ENCODE results near the gene GLMN. TPM values are rescaled to one million over a fixed set of nuclear protein-coding genes. Genes with fewer than 3 reads are reported as not detected.
A peak's percentile ranks its signal among the peaks of the same experiment; 100 is the strongest.

The GLMN gene
- total and polyA plus RNA-seq, 2 of the 13 experiments (the other 11 are each of a cell fraction or from before 2014, with no cell fraction given), result 5.9 to 18.4 TPM

DNA sequence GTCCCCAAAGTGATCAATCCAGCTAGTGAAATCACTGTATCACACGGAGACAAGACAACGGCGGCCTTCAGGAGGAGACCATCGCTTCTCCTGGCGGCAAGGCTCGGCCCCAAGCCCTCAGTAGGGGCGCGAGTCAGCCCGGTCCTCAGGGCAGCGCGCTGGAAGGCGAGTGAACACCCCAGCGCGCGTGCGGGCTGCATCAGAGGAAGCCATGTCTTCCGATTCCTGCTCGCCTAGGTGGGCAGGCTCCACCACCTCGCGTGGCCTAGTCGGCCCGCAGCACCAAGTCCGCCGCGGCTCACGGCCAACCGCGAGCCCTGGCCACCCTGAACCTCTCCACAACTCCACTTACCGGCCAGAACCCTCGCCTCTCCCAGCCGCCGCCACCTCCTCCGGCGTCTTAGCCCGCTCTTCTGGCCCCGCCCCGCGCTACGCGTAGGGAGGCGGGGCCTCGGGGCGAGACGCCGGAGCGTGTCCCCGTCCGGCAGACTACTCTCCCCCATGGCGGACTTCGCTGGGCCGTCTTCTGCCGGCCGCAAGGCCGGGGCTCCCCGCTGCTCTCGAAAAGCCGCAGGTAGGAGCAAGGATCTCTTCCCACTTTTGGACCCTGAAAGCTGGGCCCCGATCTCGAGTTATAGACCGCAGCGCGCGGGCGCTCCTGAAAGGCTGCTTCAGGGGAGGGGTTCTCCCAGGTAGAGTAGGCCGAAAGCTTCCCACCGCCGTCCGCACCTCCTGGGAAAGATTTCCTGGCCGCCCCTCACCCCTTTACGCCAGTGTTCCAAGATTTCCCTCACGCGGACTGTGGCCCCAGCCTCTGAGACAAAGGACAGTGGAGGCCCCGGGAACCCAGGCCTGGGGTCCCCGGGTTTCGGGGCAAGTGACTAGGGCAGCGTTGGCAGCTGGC lies at the start of gene GLMN, which contains the start of gene RPAP2 (continued):
- TF ChIP-seq, protein P1, sequence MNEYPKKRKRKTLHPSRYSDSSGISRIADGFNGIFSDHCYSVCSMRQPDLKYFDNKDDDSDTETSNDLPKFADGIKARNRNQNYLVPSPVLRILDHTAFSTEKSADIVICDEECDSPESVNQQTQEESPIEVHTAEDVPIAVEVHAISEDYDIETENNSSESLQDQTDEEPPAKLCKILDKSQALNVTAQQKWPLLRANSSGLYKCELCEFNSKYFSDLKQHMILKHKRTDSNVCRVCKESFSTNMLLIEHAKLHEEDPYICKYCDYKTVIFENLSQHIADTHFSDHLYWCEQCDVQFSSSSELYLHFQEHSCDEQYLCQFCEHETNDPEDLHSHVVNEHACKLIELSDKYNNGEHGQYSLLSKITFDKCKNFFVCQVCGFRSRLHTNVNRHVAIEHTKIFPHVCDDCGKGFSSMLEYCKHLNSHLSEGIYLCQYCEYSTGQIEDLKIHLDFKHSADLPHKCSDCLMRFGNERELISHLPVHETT (CRISPR knock-in tag; conservative IDR thresholded peaks at IDR 0.05), result 0 out of 2 replicates have a peak, but pooled peaks have one; percentile 18
- no peak for TF ChIP-seq ZNF674 (CRISPR knock-in tag; IDR thresholded peaks at IDR 0.05; ENCODE audit: low read depth)
- peak; percentile 34; the same call in 1 of the 2 replicates for TF ChIP-seq MYNN (CRISPR knock-in tag; IDR thresholded peaks at IDR 0.05; ENCODE audit: low read depth)
- TF ChIP-seq ZNF577 (CRISPR knock-in tag; IDR thresholded peaks at IDR 0.05; ENCODE audit: borderline replicate concordance, low read depth), result no peak
- 0 out of 2 replicates have a peak, but pooled peaks have one; percentile 25 for TF ChIP-seq HOXA9 (CRISPR knock-in tag; IDR thresholded peaks at IDR 0.05; ENCODE audit: borderline replicate concordance)
- TF ChIP-seq PLRG1 (conservative IDR thresholded peaks at IDR 0.05), result no peak
- TF ChIP-seq ZNF317 (CRISPR knock-in tag; IDR thresholded peaks at IDR 0.05), result peak; percentile 79
- TF ChIP-seq ARNT (IDR thresholded peaks at IDR 0.05), result no peak
- TF ChIP-seq HDAC1 (CRISPR knock-in tag; IDR thresholded peaks at IDR 0.05), result peak; percentile 68
- peak; percentile 77; the same call in 1 of the 2 replicates for TF ChIP-seq ZFP82 (CRISPR knock-in tag; IDR thresholded peaks at IDR 0.05; ENCODE audit: borderline replicate concordance)
- TF ChIP-seq TFDP1 (CRISPR knock-in tag; IDR thresholded peaks at IDR 0.05; ENCODE audit: borderline replicate concordance), result no peak; the same call in 1 of the 2 replicates
- TF ChIP-seq ZNF430 (CRISPR knock-in tag; IDR thresholded peaks at IDR 0.05), result no peak
- no peak for TF ChIP-seq ZNF549 (CRISPR knock-in tag; IDR thresholded peaks at IDR 0.05)
- TF ChIP-seq, protein P2, sequence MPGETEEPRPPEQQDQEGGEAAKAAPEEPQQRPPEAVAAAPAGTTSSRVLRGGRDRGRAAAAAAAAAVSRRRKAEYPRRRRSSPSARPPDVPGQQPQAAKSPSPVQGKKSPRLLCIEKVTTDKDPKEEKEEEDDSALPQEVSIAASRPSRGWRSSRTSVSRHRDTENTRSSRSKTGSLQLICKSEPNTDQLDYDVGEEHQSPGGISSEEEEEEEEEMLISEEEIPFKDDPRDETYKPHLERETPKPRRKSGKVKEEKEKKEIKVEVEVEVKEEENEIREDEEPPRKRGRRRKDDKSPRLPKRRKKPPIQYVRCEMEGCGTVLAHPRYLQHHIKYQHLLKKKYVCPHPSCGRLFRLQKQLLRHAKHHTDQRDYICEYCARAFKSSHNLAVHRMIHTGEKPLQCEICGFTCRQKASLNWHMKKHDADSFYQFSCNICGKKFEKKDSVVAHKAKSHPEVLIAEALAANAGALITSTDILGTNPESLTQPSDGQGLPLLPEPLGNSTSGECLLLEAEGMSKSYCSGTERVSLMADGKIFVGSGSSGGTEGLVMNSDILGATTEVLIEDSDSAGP (CRISPR knock-in tag; IDR thresholded peaks at IDR 0.05; ENCODE audit: borderline replicate concordance), result peak; percentile 76; the same call in 1 of the 2 replicates
- TF ChIP-seq ZNF253 (CRISPR knock-in tag; IDR thresholded peaks at IDR 0.05; ENCODE audit: borderline replicate concordance), result no peak
- TF ChIP-seq, protein P3, sequence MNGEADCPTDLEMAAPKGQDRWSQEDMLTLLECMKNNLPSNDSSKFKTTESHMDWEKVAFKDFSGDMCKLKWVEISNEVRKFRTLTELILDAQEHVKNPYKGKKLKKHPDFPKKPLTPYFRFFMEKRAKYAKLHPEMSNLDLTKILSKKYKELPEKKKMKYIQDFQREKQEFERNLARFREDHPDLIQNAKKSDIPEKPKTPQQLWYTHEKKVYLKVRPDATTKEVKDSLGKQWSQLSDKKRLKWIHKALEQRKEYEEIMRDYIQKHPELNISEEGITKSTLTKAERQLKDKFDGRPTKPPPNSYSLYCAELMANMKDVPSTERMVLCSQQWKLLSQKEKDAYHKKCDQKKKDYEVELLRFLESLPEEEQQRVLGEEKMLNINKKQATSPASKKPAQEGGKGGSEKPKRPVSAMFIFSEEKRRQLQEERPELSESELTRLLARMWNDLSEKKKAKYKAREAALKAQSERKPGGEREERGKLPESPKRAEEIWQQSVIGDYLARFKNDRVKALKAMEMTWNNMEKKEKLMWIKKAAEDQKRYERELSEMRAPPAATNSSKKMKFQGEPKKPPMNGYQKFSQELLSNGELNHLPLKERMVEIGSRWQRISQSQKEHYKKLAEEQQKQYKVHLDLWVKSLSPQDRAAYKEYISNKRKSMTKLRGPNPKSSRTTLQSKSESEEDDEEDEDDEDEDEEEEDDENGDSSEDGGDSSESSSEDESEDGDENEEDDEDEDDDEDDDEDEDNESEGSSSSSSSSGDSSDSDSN (CRISPR knock-in tag; IDR thresholded peaks at IDR 0.05), result peak; percentile 97
- no peak for TF ChIP-seq SMARCC2 (IDR thresholded peaks at IDR 0.05)
- peak; percentile 49; the same call in 1 of the 2 replicates for TF ChIP-seq ZNF510 (CRISPR knock-in tag; IDR thresholded peaks at IDR 0.05; ENCODE audit: low read depth)
- TF ChIP-seq RFXANK (CRISPR knock-in tag; IDR thresholded peaks at IDR 0.05), result no peak
- TF ChIP-seq, protein P4, sequence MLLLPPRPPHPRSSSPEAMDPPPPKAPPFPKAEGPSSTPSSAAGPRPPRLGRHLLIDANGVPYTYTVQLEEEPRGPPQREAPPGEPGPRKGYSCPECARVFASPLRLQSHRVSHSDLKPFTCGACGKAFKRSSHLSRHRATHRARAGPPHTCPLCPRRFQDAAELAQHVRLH (CRISPR knock-in tag; IDR thresholded peaks at IDR 0.05; ENCODE audit: borderline replicate concordance, low read depth), result no peak
- TF ChIP-seq NBN (conservative IDR thresholded peaks at IDR 0.05), result no peak
- no peak for TF ChIP-seq MTA3 (CRISPR knock-in tag; IDR thresholded peaks at IDR 0.05)
- TF ChIP-seq ISL2 (CRISPR knock-in tag; IDR thresholded peaks at IDR 0.05), result 0 out of 2 replicates have a peak, but pooled peaks have one; percentile 32
- no peak for TF ChIP-seq MIER2 (CRISPR knock-in tag; IDR thresholded peaks at IDR 0.05)
